GM20431 (cell line): ENCODE results near the gene GALNT7.

ENCODE experiments used
- in situ Hi-C: fragments of 300-500 bp; cut with MseI, MboI; formaldehyde crosslinking; loops from one replicate; pipeline ENCODE4 v1.15.0; 2020; ENCODE audit warnings: low sequenced_read_pairs; ENCODE audit not compliant: unreplicated experiment

GALNT7 gene

GRCh38 chr4:173254646-173255045, 86.0 kb downstream of the GALNT7 start:
- in situ Hi-C loops: loop anchor here (10.0 kb wide), 1 partner anchor 230 kb away; no protein-coding TSS in a partner anchor

GRCh38 chr4:173256825-173257224, 88.2 kb downstream of the GALNT7 start:
- in situ Hi-C loops: loop anchor here (10.0 kb wide), 1 partner anchor 232 kb away; no protein-coding TSS in a partner anchor

DNA sequence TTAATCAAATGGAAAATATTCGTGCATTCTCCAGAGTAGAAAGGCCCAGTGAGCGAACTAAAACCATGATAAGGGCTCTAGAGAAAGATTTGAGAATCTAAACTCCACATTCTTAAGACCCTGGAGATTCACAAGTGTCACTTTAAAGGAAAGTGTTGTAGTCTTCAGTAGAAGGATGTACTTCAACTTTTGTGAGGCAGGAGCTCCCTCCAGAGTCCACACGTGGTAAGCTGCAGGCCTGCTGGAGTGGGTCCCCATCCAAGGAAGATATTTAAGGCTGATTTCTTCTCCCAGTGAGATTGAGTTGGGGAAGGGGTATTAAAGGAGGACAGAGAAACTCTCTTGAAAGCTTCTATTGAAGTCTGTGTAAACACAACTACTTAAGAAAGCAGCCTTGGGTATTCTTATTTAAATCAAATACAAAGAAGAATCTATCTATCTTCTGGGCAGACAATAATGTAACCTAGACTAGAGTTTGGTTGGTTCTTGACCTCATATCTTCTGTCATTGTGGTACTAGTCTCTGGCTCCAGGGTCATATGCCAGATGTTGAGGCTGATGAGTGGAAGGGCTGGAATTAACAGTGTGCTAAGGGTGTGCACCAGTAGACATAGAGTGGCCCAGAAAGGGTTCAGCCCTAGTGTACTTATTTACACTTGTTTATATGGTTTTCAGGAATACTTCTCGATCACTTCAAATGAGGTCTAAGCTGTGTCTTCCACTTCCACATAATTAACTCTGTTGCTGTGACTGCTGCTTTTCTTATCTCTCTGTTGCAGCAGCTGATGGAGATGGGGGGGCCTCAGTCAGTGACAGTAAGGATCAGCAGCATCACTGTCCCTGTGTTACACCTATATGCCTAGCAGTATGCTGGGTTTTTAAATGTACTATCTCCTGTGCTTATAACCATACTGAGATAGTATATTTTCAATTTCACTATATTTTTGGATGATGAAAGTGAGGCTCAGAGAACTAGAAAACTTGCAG, 89.4 kb downstream of the GALNT7 start:
- in situ Hi-C loops: loop anchor here (10.0 kb wide), 1 partner anchor 233 kb away; no protein-coding TSS in a partner anchor

GRCh38 chr4:173258866-173259265, 90.3 kb downstream of the GALNT7 start:
- in situ Hi-C loops: loop anchor here (10.0 kb wide), 1 partner anchor 234 kb away; no protein-coding TSS in a partner anchor

GRCh38 chr4:173259310-173259709, 90.7 kb downstream of the GALNT7 start:
- in situ Hi-C loops: loop anchor here (10.0 kb wide), 1 partner anchor 235 kb away; no protein-coding TSS in a partner anchor

DNA sequence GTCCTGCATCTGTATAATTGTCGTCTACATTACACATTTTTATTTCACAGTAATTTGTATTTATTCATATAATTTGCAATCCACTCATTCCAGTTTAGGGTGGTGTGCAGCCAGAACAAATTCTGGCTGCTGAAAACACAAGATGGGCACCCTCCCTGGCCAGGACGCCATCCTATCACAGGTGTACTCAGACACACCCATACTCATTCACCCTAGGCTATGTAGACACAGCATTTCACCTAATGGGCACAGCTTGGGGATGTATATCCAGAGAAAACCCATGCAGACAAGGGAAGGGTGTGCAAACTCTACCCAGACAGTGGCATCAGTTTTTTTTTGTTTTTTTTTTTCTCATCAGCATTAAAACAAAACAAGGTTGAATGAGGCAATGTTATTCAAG, 92.4 kb downstream of the GALNT7 start:
- in situ Hi-C loops: no loop called here

- in situ Hi-C loops: no loop called here
These were observed 93.8 kb downstream of the GALNT7 start for GRCh38 chr4:173262375-173262774.

DNA sequence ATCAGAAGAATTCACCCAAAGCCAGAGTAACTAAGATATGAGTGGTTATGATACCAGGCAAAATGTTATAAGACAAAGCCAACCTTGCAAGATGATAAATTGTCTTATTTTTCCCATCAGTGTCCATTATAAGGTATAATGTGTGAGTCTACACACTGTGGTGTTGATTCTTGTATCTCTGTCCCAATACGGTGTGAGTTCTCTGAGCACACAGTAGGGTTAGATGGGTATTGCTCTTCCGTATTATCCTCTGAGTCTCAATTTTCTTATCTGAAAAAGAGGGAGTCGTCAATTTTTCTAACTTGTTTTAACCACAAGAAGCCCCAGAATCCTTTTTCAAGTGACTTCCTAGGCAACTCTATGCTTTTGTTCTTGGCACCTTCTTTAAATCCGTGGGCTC, 95.6 kb downstream of the GALNT7 start:
- in situ Hi-C loops: no loop called here

DNA sequence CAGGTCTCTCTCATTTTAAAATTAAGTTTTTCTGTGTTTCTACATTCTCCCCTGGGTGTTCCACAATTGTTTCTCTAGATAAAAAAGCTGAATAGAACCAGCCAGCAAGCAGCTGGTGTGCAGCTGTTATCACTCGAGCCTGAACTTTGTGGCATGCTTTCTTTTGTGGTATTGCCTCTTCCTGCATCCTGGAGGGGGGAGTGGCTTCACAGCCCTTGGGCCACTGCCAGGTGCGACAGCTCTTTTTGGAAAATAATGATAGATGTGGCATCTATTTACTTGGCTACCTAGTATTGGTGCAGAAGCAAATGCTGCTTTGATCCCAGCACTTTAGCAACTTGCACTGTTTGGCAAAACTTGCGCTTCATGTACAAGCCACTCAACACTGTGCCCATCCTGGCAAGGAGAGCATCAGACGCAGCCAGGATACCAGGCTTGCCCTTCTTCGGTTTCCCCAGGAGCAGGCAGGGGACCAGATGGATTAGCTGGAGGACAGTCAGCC, 96.1 kb downstream of the GALNT7 start:
- in situ Hi-C loops: no loop called here

DNA sequence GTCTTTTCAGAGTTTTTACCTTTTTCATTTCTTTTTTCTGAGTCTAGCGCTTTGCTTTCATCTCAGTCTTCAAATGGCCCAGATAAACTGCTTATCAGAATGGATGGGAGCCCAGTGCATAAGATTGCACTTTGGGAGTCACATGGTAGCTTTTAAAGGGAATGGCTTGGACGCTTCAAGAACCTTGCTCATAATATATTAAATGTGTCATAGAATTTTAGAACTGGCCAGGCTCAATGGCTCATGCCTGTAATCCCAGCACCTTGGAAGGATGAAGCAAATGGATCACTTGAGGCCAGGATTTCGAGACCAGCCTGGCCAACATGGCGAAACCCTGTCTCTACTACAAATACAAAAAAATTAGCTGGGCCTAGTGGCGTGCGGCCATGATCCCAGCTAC, 97.1 kb downstream of the GALNT7 start:
- in situ Hi-C loops: no loop called here

DNA sequence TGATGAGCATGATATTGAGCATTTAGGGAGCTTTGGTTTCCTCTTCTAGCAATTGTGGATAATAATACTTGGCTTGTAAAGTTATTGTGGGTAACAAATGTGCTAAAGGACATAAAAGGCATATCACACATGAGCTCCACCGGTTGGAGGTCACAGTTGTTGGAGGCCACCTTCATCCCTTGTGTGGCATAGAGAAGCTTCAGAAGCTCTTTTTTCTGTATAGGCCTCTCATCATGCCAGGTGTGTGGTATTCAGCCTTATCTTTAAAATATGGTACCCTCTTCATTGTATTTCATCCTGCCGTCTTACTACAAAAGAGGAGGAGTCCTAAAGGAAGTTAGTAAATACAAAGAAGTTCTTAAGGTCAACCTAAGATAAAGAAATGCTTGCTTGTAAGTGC, 99.1 kb downstream of the GALNT7 start:
- in situ Hi-C loops: no loop called here

- in situ Hi-C loops: no loop called here
These were observed 100.7 kb downstream of the GALNT7 start for GRCh38 chr4:173269280-173269679.

GRCh38 chr4:173270312-173271027, 101.9 kb downstream of the GALNT7 start:
- in situ Hi-C loops: no loop called here

DNA sequence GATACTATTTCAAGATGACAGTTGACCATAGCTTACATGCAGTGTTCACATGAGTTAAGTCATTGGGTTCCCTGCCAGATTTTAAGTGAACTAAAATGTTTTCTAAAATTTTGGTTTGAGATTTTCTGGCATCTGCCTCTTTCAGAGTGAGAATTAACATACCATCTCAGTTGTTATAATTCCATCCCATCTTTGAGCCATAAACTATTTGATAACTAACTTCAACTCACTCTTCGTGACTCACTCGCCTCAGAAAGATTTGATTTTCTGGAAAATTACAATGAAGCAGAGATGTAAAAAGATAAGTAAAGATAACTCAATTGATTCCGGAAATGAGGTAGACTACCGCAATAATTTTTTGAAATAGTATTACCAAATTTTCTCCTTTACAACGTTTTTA, 103.7 kb downstream of the GALNT7 start:
- in situ Hi-C loops: no loop called here

GRCh38 chr4:173272996-173273395, 104.4 kb downstream of the GALNT7 start:
- in situ Hi-C loops: no loop called here

- in situ Hi-C loops: no loop called here
These were observed 105.3 kb downstream of the GALNT7 start for GRCh38 chr4:173273941-173274340.

DNA sequence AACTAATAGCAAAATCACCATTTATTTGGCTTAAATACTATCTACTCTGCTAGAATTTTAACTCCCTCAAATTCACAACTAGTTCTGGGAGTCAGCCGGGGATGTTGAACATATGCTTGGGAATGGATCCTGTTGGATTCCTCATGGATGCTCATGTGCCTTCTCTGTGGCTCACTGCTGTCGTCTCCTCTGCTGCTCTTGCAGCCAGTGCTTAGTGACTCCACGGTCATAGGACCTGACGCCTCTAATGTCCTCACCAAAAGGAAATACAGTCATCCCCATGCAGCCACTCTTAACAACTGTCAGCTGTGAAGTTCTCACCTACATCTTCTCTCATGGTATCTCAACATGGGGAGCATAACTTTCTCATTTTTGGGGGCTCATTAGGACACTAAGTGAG, 106.1 kb downstream of the GALNT7 start:
- in situ Hi-C loops: no loop called here

- in situ Hi-C loops: no loop called here
These were observed 106.5 kb downstream of the GALNT7 start for GRCh38 chr4:173275150-173275549.

DNA sequence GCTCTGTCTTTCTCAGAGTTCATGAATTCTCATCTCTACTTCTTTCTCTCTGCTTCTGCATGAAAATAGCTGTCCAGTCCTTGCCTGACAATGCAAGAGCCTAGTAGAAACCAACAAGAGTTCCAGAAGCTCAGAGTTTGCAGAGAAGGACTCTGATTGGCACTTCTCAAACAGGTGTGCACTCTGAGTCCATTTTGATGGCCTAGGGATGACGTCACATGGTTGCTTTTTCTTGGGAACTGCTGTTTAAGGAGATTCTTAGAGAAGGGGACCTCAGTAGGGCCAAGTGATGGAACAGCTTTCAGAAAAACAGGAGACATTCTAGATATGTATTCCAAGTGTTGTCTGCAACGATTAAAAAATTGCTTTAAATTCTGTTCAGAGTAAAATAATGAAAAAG, 108.7 kb downstream of the GALNT7 start:
- in situ Hi-C loops: no loop called here

DNA sequence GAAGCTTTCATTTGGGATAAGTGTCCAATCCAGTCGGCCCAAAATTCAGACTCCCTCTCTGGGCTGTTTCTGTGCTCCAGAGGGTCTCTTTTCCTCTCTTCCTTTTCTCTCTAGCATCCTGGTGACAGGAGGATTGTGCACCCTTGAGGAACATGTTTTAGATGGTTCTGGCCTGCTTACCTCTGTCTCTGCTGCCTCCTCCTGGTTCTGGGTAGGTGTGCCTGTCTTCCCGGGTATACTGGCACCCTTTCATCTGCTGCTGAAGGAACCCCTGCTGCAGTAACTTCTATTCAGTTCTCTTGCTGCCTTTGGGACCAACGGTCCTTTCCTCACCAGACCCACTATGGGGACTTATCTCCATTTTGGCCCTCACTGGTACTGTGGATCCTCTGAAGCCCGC, 112.4 kb downstream of the GALNT7 start:
- in situ Hi-C loops: no loop called here
